HCT116 (cell line): ENCODE results near the gene PPM1H. TPM values are rescaled to one million over a fixed set of nuclear protein-coding genes. Genes with fewer than 3 reads are reported as not detected.

Experiments
- ATAC-seq: fragments of 200-7000 bp; cut with Tn5 transposase; 2 replicates; pipeline ENCODE4 v1.9.1; 2020; ENCODE audit warnings: mild to moderate bottlenecking, moderate library complexity
- BruUV-seq: library from RNA; stranded (reverse); fragments of 400-500 nt; replicated peaks from 2 replicates; lab custom pipeline; 2021; lab: Mats Ljungman, UMichigan
- CTCF ChIA-PET: fragments of 300-600 bp; sonication (Branson Sonifier 250); formaldehyde crosslinking; loops from one replicate; lab custom pipeline; 2021; ENCODE audit warnings: antibody characterized with exemption; lab: Charles Lee
- POLR2A ChIA-PET: fragments of 300-600, 350-600 bp; sonication (Branson Sonifier 250); formaldehyde crosslinking; loops from one replicate; lab custom pipeline; 2021; ENCODE audit warnings: antibody characterized with exemption; lab: Charles Lee
- RAD21 ChIA-PET, 2 experiments: fragments of 300-600 bp; sonication (Branson Sonifier 250); formaldehyde crosslinking; loops; one replicate each; lab custom pipeline; 2023; ENCODE audit warnings: low total read pairs in 2 of 2; ENCODE audit not compliant: uncharacterized antibody in 2 of 2, unreplicated experiment in 2 of 2, low non-redundant PET in 1 of 2; lab: Charles Lee
- DNase-seq: peaks from one replicate; pipeline ENCODE4 v3.0.0-alpha.2; 2010; ENCODE audit warnings: low read depth, low spot score
- H2AFZ ChIP-seq: fragments of 200-600 bp; shearing (Covaris generic), sonication (generic); 2 replicates; pipeline ENCODE4 v1.6.1; 2017; ENCODE audit warnings: low read depth, mixed run types, mixed read lengths, antibody characterized with exemption, low read length; ENCODE audit not compliant: poor library complexity, severe bottlenecking
- H3K27ac ChIP-seq: 2 replicates; pipeline ENCODE4 v1.5.1; 2012; ENCODE audit warnings: low read depth, low read length
- H3K27me3 ChIP-seq: fragments of 200-600 bp; sonication (generic); 2 replicates; pipeline ENCODE4 v1.6.1; 2016; ENCODE audit warnings: mixed run types, low read length, mixed read lengths; ENCODE audit not compliant: insufficient read depth
- H3K36me3 ChIP-seq, 2 experiments: fragments of 200-500 bp in 1 of 2; fragments of 200-600 bp in 1 of 2; sonication (Bioruptor generic) in 1 of 2; sonication (generic) in 1 of 2; 2 replicates each; pipeline versions ENCODE4 v1.5.1 to v1.6.1; 2014 to 2016; ENCODE audit warnings: low read length in 2 of 2, inconsistent platforms in 1 of 2, mixed read lengths in 1 of 2, mixed run types in 1 of 2; ENCODE audit not compliant: insufficient read depth in 2 of 2, control insufficient read depth in 1 of 2
- H3K4me1 ChIP-seq, 2 experiments: fragments of 200-600 bp in 1 of 2; sonication (generic) in 1 of 2; 2 replicates each; pipeline versions ENCODE4 v1.5.1 to v1.6.1; 2012 to 2017; ENCODE audit warnings: low read length in 2 of 2, inconsistent platforms in 1 of 2, mild to moderate bottlenecking in 1 of 2, mixed read lengths in 1 of 2, mixed run types in 1 of 2, moderate library complexity in 1 of 2; ENCODE audit not compliant: insufficient read depth in 2 of 2, control insufficient read depth in 1 of 2
- H3K4me2 ChIP-seq: fragments of 200-600 bp; sonication (generic); 2 replicates; pipeline ENCODE4 v1.6.1; 2017; ENCODE audit warnings: mixed run types, low read length, mixed read lengths
- H3K4me3 ChIP-seq, 2 experiments: fragments of 200-600 bp in 1 of 2; sonication (generic) in 1 of 2; replicated peaks in 1 of 2; 2 replicates each; pipeline ENCODE4 v1.5.1; 2011 to 2016; ENCODE audit warnings: low read length in 2 of 2, control low read depth in 1 of 2, low read depth in 1 of 2, mild to moderate bottlenecking in 1 of 2, mixed read lengths in 1 of 2, mixed run types in 1 of 2
- H3K79me2 ChIP-seq: fragments of 200-600 bp; sonication (generic); 2 replicates; pipeline ENCODE4 v1.6.1; 2017; ENCODE audit warnings: mild to moderate bottlenecking, mixed run types, low read length, moderate library complexity, mixed read lengths; ENCODE audit not compliant: insufficient read depth
- H3K9ac ChIP-seq: fragments of 200-600 bp; sonication (generic); 2 replicates; pipeline ENCODE4 v1.6.1; 2016; ENCODE audit warnings: low read length, mixed read lengths
- H3K9me2 ChIP-seq: fragments of 200-600 bp; sonication (generic), shearing (Covaris generic); 2 replicates; pipeline ENCODE4 v1.6.1; 2017; ENCODE audit warnings: mixed run types, mild to moderate bottlenecking, moderate library complexity; ENCODE audit not compliant: insufficient read depth
- H3K9me3 ChIP-seq, 2 experiments: fragments of 200-500 bp in 1 of 2; fragments of 200-600 bp in 1 of 2; sonication (Bioruptor generic) in 1 of 2; sonication (generic) in 1 of 2; 2 replicates each; pipeline ENCODE4 v1.6.1; 2014 to 2017; ENCODE audit warnings: low read length in 2 of 2, mixed read lengths in 2 of 2, inconsistent platforms in 1 of 2, low read depth in 1 of 2, mild to moderate bottlenecking in 1 of 2, mixed run types in 1 of 2, moderate library complexity in 1 of 2; ENCODE audit not compliant: control insufficient read depth in 1 of 2, insufficient read depth in 1 of 2
- H4K20me1 ChIP-seq: fragments of 200-600 bp; sonication (generic), shearing (Covaris generic); 2 replicates; pipeline ENCODE4 v1.6.1; 2017; ENCODE audit warnings: mixed run types, mild to moderate bottlenecking, moderate library complexity; ENCODE audit not compliant: insufficient read depth
- ATF3 ChIP-seq: IDR thresholded peaks from 2 replicates; pipeline ENCODE4 v1.6.1; 2012
- CEBPB ChIP-seq: IDR thresholded peaks from 2 replicates; pipeline ENCODE4 v1.6.1; 2012; ENCODE audit warnings: low read depth
- EGR1 ChIP-seq: IDR thresholded peaks from 2 replicates; pipeline ENCODE4 v1.6.1; 2012; ENCODE audit warnings: low read depth
- ELF1 ChIP-seq: IDR thresholded peaks from 2 replicates; pipeline ENCODE4 v1.6.1; 2012; ENCODE audit warnings: low read depth, borderline replicate concordance
- FOSL1 ChIP-seq: IDR thresholded peaks from 2 replicates; pipeline ENCODE4 v1.6.1; 2012; ENCODE audit warnings: low read depth
- MAX ChIP-seq: IDR thresholded peaks from 2 replicates; pipeline ENCODE4 v1.6.1; 2012
- POLR2A ChIP-seq: IDR thresholded peaks from 2 replicates; pipeline ENCODE4 v1.7.0; 2011; ENCODE audit warnings: borderline replicate concordance; ENCODE audit not compliant: insufficient read depth, insufficient read length; ENCODE audit errors: extremely low read depth
- RAD21 ChIP-seq: IDR thresholded peaks from 2 replicates; pipeline ENCODE4 v1.6.1; 2012; ENCODE audit warnings: low read depth, mild to moderate bottlenecking
- SIN3A ChIP-seq: IDR thresholded peaks from 2 replicates; pipeline ENCODE4 v1.6.1; 2012; ENCODE audit warnings: low read depth
- SP1 ChIP-seq: IDR thresholded peaks from 2 replicates; pipeline ENCODE4 v1.6.1; 2012; ENCODE audit warnings: low read depth
- SRF ChIP-seq: IDR thresholded peaks from 2 replicates; pipeline ENCODE4 v1.6.1; 2012; ENCODE audit warnings: low read depth
- ZNF274 ChIP-seq: fragments of 200-500 bp; sonication (Bioruptor generic); IDR thresholded peaks from 2 replicates; pipeline ENCODE4 v1.6.1; 2014; ENCODE audit warnings: mild to moderate bottlenecking, low read depth, low read length, inconsistent platforms
- intact Hi-C: fragments of 100-400 bp; cut with micrococcal nuclease; formaldehyde crosslinking; loops from 2 replicates; pipeline ENCODE4 v1.10.0; 2022
- total RNA-seq: library from RNA; stranded (reverse); gene quantifications from one replicate; pipeline ENCODE4 v1.2.1, GENCODE V29; 2021; ENCODE audit not compliant: unreplicated experiment
- TF ChIP-seq, protein P1 (sequence below): IDR thresholded peaks from 2 replicates; pipeline ENCODE4 v1.6.1; 2012; ENCODE audit warnings: low read depth

Gene PPM1H
- total RNA-seq, 1 experiment from 2014 or later, result 8.0 TPM

- H3K4me3 ChIP-seq, result no peak overlapping the region
- H3K36me3 ChIP-seq, result no peaks in the 10 kb centered on the region
- POLR2A ChIA-PET, result no interaction called here
- no peak overlapping the region for H3K27ac ChIP-seq
- ATAC-seq, result no peak
- no peaks in the 10 kb centered on the region for H3K79me2 ChIP-seq
- H3K4me1 ChIP-seq, result peaks cover 0 to 3% of the 10 kb centered on the region in 2 experiments; a peak in 1 of 4 replicates
- no peaks in the 10 kb centered on the region for H3K27me3 ChIP-seq
- TF ChIP-seq SP1 (no peak), ATF3 (no peak), ELF1 (no peak), FOSL1 (no peak), ZNF274 (no peak), MAX (no peak), CEBPB (no peak), POLR2A (no peak), RAD21 (no peak), EGR1 (no peak), SIN3A (no peak), SRF (no peak)
- TF ChIP-seq, protein P1, sequence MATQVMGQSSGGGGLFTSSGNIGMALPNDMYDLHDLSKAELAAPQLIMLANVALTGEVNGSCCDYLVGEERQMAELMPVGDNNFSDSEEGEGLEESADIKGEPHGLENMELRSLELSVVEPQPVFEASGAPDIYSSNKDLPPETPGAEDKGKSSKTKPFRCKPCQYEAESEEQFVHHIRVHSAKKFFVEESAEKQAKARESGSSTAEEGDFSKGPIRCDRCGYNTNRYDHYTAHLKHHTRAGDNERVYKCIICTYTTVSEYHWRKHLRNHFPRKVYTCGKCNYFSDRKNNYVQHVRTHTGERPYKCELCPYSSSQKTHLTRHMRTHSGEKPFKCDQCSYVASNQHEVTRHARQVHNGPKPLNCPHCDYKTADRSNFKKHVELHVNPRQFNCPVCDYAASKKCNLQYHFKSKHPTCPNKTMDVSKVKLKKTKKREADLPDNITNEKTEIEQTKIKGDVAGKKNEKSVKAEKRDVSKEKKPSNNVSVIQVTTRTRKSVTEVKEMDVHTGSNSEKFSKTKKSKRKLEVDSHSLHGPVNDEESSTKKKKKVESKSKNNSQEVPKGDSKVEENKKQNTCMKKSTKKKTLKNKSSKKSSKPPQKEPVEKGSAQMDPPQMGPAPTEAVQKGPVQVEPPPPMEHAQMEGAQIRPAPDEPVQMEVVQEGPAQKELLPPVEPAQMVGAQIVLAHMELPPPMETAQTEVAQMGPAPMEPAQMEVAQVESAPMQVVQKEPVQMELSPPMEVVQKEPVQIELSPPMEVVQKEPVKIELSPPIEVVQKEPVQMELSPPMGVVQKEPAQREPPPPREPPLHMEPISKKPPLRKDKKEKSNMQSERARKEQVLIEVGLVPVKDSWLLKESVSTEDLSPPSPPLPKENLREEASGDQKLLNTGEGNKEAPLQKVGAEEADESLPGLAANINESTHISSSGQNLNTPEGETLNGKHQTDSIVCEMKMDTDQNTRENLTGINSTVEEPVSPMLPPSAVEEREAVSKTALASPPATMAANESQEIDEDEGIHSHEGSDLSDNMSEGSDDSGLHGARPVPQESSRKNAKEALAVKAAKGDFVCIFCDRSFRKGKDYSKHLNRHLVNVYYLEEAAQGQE, result no peak
- no peaks in the 10 kb centered on the region for H3K9me3 ChIP-seq
- intact Hi-C loops, result no loop called here
- CTCF ChIA-PET, result no interaction called here
- no peaks in the 10 kb centered on the region for H3K9me2 ChIP-seq
- no TSS peak for BruUV-seq
- H2AFZ ChIP-seq, result no peak overlapping the region
- no peaks in the 10 kb centered on the region for H4K20me1 ChIP-seq
- RAD21 ChIA-PET, result no interaction called here
- H3K4me2 ChIP-seq, result no peak overlapping the region
- no peak for DNase-seq
- no peak overlapping the region for H3K9ac ChIP-seq
Measured at GRCh38 chr12:62801796-62802195, 133.2 kb downstream of the PPM1H start.
